ENCODE measurements around the gene LSM12.
"Not testable (repeated sequence)": the region's sequence is repeated elsewhere in the genome, so short reads cannot be mapped to it uniquely, and the experiment has no call there.

LSM12 gene

DNA sequence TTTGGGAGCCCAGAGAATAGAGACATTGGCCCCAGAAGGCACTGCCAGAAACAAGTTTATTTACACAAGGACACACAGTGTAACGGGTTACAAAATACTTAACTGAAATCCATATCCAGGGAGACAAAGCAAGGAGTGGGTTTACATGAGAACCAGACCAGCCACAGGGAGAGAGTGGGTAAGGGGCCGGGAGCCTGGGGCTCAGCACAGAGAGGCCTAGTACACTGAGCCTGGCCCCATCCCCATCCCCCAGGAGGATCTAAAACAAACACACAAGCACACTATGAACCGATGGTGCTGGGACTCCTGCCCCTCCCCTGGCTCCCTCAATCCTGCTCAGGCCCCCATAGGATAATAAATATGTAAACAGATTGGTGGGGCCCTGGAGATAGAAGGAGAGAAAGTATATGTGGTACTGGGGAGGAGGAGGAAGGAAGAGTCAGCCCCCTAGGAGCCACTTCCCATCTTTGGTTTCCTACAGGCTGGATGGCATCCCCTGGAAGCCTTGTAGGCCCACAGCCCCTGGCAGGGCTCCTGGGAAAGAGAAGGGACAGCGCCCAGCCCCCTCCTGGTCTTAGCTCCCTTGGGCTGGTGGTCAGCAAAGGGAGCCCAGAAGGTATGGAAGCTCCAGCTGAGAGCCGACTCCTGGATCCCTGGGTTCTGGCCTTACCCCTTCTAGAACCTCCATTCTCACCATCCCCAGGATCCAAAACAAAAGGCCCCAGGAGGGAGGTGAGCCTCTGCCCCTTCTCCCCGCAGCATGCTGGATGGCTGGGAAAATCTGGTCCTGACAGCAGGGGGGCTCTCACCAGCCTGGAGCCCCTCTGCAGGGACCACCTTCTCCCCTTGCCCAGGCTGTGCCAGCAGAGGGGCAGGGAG, 10.5 kb upstream of the LSM12 start:
- in situ Hi-C loops (cut with HindIII; ENCODE audit: low sequenced_read_pairs) = no loop called here

- in situ Hi-C loops (cut with HindIII; ENCODE audit: low sequenced_read_pairs) = no loop called here
Observed at GRCh38 chr17:44075598-44076293, 9.3 kb upstream of the LSM12 start.

DNA sequence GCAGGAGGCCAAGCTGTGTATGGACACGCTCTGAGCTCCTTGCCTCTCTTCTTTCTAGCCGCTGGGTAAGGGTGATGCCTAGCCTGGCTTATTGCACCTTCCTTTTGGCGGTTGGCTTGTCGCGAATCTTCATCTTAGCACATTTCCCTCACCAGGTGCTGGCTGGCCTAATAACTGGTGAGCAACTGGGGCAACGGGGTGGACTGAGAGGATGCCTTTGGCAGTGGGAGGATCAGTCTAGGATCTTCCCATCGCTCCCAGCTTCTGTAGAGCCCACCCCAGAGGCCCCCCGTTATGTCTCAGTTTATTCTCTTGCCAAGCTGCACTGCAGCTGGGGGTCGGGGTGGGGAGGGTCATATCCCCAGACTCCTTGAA, 8.4 kb upstream of the LSM12 start:
- in situ Hi-C loops (cut with HindIII; ENCODE audit: low sequenced_read_pairs) = no loop called here

DNA sequence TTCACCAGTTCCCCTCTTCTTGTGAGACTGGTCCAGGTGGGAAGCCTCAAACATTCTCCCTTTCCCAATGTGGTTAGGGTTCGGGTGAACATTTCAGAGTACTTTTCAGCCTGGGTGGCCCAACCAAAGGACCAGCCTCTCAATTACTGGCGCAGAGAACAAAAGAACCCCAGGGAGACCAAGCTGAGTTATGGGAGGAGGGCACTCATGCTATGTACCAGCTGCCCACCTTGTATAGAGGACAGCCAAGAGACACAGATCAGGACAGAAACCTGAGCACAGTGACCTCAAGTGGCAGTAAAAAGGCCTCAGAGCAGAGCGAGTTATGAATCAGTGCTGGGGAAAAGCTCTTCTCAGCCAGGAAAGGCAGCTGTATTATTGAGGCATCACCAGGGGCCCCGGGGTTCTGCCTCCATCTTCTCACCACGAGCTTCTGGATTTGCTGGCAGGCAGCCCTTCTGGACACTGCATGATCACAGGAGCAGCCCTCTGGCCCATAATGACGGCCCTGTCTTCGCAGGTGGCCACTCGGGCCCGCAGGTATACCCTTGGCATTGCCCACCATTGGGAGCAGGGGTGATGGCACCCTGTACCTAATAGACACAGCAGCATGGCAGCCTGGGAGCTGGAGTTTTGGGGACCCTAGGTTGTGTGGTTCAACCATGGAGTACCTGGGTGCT, 7.9 kb upstream of the LSM12 start:
- in situ Hi-C loops (cut with HindIII; ENCODE audit: low sequenced_read_pairs) = no loop called here

DNA sequence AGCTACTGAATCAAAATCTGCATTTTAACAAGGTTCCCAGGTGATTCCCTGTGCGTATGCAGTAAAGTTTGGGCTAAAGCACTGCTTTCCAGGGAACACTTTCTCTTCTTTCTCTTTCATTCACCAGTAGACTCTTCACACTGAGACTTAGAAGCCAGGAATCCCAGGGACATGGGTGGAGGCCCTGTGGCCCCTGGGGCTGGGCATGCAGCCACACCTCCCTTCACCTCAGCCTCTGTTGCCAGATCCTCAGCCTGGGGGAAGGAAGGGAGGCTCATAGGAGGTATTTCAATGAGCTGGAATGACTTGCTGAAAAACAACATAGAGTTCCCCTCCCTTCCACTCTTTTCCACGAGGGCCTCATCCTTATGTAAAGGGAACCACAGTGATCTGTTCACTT, 5.3 kb upstream of the LSM12 start:
- in situ Hi-C loops (cut with HindIII; ENCODE audit: low sequenced_read_pairs) = no loop called here

GRCh38 chr17:44071198-44071520, 4.7 kb upstream of the LSM12 start:
- in situ Hi-C loops (cut with HindIII; ENCODE audit: low sequenced_read_pairs) = no loop called here

DNA sequence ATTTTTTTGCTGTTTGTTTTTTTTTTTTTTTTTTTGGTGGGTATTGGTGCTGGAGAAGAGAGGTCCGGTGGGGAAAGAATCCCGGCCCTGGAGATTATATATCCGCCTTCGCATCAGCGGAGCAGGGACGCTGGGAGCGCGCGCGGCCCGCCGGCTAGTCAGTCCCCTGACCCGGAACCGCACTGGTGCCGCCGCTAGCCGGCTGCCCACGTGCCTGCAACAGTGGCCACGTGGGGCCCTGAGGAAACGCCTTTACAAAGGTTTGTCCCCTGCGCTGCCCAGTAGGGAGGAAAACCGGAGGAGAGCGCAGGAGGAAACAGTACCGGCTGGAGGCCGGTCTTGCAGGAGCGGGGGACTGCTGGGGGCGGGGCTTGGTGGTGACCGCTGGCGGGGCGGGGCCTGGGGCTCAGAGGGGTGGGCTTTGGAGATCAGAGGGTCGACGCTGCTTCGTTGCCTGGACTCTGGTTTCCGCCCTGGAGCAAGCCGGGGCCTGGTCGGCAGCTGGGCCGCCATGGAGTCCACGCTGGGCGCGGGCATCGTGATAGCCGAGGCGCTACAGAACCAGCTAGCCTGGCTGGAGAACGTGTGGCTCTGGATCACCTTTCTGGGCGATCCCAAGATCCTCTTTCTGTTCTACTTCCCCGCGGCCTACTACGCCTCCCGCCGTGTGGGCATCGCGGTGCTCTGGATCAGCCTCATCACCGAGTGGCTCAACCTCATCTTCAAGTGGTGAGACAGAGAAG, 4.2 kb upstream of the LSM12 start, which contains the start of gene G6PC3:
TSS of gene G6PC3 (plus strand) at position 281 of the 743 bp plus-strand sequence. CDS start at position 512, 231 bp downstream.
- in situ Hi-C loops (cut with HindIII; ENCODE audit: low sequenced_read_pairs) = no loop called here

DNA sequence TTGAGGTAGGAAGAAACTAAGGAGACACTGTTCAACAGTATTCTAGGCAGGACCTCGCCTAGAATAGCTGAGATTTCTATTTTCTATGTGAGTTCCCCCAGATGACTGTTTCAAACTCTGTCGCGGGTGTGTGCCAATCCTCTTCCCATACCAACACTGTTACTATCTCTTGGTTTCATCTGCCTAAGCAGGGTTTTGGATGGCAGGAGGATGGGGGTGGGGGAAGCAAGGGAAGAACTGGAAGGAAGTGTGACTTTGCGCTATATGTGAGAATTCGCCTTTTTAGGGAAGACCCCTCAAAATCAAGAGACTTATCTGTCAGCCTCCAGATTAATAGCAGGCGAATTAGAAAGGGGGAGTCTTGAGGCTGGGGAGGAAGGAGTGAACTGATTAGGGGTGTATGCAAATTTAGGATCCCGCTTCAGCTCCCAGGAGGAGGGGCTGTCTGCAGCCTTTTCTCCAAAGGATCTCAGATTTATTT, 3.5 kb upstream of the LSM12 start:
- in situ Hi-C loops (cut with HindIII; ENCODE audit: low sequenced_read_pairs) = no loop called here

DNA sequence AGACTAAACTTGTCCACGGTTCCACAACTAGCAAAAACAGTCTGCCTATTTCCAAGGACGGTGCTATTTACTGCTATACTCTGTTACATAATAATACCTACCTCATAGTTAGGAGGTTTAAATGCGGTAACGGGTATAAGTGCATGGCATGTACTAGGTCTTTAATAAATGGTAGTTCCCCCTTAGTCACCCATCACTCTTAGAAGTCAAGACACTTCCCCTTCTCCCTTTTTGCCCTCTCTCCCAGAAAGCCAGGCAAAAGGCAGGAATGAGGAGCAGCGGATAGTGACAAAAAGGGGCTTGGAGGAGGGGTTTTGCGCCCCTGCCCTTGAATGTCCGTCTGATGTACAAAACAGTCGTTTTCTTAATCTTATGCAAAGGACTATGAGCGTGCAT, 1.1 kb upstream of the LSM12 start:
- in situ Hi-C loops (cut with HindIII; ENCODE audit: low sequenced_read_pairs) = no loop called here

GRCh38 chr17:44065668-44066203, 735 bp downstream of the LSM12 start:
- in situ Hi-C loops (cut with HindIII; ENCODE audit: low sequenced_read_pairs) = no loop called here

DNA sequence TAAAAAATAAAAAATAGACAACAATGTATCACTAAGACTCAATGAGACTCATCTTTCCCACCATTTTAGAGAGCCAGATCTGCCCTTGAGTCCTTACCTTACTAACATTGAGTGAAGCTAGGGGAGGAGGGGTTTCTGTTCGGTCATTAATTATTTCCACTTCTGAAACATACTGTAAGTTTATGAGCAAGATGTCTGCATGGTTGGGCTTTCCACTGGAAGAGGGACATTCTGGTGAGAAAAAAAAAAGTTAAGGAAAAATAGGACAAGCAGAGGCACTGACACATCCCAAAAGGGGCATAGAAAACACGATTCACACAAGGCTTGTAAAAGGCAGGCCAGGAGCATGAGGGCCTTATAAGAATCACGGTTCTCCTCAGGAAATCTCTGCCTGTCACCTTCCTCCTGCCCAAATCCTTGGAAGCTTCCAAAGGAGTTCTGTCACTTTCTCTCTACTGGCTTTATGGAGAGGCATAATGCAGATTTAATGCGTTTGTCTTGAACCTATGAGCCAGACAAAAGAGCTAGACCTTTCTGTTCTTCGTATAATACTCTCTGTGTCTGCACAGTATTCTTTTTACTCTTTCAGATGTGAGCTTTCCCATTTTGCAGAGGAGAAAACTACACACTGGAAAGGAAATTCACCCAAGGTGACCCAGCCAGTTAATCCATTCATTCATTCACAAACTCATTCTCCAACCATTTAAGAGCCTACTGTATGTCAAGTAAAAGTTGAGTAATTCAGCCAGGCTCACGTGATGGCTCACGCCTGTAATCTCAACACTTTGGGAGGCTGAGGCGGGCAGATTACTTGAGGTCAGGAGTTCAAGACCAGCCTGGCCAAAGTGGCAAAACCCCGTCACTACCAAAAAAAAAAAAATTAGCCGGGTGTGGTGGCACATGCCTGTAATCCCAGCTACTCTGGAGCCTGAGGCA, 2.5 kb downstream of the LSM12 start:
- in situ Hi-C loops (cut with HindIII; ENCODE audit: low sequenced_read_pairs) = loop anchor here (5.0 kb wide), 1 partner anchor 33 kb away; no protein-coding TSS in a partner anchor

DNA sequence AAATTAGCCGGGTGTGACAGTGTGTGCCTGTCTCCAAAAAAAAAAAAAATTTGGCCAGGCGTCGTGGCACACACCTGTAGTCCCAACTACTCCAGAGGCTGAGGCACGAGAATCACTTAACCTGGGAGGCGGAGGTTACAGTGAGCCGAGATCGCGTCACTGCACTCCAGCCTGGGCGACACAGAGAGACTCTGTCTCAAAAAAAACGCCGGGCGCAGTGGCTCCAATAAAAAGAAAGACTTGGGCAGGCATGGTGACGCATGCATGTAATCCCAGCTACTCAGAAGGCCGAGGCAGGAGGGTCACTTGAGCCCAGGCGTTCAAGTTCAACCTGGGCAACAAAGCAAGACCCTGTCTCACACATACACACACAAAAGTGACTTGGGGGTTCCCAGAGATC, 3.6 kb downstream of the LSM12 start:
- in situ Hi-C loops (cut with HindIII; ENCODE audit: low sequenced_read_pairs) = loop anchor here (5.0 kb wide), 1 partner anchor 34 kb away; no protein-coding TSS in a partner anchor

GRCh38 chr17:44061446-44061845, 5.0 kb downstream of the LSM12 start:
- in situ Hi-C loops (cut with HindIII; ENCODE audit: low sequenced_read_pairs) = loop anchor here (5.0 kb wide), 1 partner anchor 36 kb away; no protein-coding TSS in a partner anchor

DNA sequence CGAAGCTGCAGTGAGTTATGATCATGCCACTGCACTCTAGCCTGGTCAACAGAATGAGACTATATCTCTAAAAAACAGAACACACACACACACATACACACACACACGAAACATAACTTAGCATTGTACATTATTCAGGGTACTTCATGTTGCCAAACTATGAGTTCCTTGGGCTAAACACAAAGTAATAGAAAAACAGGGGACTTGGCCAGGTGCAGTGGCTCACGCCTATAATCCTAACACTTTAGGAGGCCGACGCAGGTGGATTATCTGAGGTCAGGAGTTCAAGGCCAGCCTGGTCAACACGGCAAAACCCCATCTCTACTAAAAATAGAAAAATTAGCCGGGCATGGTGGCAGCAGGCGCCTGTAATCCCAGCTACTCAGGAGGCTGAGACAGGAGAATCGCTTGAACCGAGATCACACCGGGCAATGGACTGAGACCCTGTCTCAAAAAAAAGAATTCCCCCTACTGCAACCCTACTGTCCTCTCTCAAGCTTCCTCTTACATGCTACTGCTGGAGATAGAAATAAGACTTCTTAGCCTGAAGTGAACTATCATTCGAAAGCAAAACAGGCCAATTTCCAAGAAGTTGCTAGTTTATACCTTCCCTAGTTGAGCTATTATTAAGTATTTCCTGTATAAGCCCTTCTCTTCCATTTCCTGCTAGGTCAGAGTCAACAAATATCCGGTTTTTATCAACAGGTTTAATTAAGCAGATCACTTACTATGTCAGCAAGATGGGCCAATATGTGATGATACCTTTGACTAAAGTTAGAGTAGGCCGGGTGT, 7.2 kb downstream of the LSM12 start:
- in situ Hi-C loops (cut with HindIII; ENCODE audit: low sequenced_read_pairs) = no loop called here

DNA sequence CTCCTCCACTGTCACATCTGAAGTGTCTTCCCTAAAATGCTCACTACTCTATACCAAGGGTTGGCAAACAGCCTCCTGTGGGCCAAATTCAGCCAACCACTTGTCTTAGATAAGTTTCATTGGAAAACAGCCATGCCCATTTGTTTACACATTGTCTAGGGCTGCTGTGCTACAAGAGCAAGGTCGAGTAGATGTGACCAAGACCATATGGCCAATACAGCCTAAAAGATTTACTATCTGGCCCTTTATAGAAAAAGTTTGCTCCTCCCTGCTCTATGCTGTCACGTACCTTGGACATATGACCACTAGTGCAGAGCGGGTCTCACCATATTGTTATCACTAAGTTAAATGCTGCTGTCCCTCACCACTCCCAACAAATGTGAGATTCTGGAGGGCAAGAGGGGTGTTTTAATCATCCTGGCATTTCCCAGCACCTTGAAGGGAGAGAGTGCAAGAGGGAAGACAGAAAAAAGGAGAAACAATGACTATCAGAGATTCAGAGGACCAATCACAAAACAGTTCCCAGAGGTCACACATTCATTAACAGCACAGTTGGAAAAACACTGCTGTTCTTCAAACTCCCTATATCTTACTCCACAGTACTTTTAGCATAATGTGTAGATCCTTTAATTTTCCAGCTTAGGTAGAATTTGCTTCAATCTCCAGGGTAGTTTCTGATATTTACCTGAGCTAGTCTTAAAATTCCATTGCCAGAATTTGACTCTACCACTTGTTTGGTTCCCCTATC, 13.2 kb downstream of the LSM12 start:
- in situ Hi-C loops (cut with HindIII; ENCODE audit: low sequenced_read_pairs) = no loop called here

DNA sequence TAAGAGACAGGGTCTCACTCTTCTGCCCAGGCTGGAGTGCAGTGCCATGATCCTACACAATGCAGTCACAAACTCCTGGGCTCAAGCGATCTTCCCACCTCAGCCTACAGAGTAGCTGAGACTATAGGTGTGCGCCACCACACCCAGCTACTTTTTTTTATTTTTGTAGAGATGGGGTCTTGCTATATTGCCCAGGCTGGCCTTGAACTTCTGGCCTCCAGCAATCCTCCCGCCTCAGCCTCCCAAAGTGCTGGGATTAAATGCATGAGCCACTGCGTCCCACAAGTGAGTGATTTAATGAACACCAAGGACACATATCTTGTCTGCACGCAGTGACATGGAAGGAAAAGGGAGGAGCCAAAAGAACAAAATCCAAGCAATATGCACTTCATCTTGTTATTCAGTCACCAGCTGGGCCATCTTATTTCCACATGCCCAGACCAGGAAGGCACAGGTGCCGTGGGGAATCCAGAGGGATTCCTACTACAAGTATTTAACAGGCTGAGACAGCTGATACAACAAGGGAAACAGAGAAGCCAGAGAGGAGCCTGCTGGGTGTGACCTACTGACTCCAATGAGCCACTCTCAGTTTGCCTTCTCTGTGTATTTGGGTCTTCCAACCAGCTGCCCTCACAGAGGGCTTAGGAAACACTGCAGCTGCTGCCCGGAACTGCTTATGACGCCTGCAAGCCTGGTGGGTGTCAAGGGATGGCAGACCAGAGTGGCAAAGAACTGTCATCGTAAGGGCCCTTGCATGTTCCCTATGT, 17.0 kb downstream of the LSM12 start:
- in situ Hi-C loops (cut with HindIII; ENCODE audit: low sequenced_read_pairs) = no loop called here

- in situ Hi-C loops (cut with HindIII; ENCODE audit: low sequenced_read_pairs) = not testable (repeated sequence)
Observed at GRCh38 chr17:44046893-44047292, 19.6 kb downstream of the LSM12 start.
